ES-I3 (cell line): ENCODE results near the gene ADCY2.

Source experiments
- H3K36me3 ChIP-seq: 2 replicates; pipeline ENCODE4 v1.6.1; 2013; ENCODE audit warnings: mild to moderate bottlenecking, low read length, control low read depth, moderate library complexity; ENCODE audit not compliant: insufficient read depth
- H3K4me1 ChIP-seq: 2 replicates; pipeline ENCODE4 v1.6.1; 2013; ENCODE audit warnings: mild to moderate bottlenecking, control low read depth, low read length; ENCODE audit not compliant: insufficient read depth
- H3K9ac ChIP-seq: 2 replicates; pipeline ENCODE4 v1.6.1; 2013; ENCODE audit warnings: low read depth, mild to moderate bottlenecking, low read length, moderate library complexity
- H3K9me3 ChIP-seq: 2 replicates; pipeline ENCODE4 v1.6.1; 2013; ENCODE audit warnings: mild to moderate bottlenecking, low read length, moderate library complexity; ENCODE audit not compliant: control insufficient read depth, insufficient read depth

Gene ADCY2

DNA sequence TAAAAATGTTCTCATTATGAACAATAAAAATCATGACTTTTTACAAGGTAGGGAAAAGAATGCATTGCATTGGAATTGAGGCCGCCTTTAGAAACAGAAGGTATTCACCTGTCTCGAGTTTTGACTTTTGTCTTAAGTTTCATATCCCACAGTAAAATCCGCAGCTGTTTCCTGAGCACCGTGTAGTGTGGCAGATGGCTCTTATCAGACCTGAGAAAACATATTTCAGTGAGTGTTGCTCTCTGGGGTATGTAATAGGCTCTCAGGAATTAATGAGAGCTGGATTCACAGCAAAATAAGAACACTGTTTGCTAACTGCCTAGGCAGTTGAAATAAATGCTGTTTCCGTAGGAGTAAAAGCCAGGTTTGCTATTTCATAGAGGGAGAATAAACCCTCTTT, 233.6 kb downstream of the ADCY2 start:
- H3K36me3 ChIP-seq, result peaks cover 14% of the 10 kb centered on the region
- H3K9me3 ChIP-seq, result no peaks in the 10 kb centered on the region; the same call in 1 of the 2 replicates
- no peak overlapping the region for H3K9ac ChIP-seq
- H3K4me1 ChIP-seq, result no peaks in the 10 kb centered on the region

DNA sequence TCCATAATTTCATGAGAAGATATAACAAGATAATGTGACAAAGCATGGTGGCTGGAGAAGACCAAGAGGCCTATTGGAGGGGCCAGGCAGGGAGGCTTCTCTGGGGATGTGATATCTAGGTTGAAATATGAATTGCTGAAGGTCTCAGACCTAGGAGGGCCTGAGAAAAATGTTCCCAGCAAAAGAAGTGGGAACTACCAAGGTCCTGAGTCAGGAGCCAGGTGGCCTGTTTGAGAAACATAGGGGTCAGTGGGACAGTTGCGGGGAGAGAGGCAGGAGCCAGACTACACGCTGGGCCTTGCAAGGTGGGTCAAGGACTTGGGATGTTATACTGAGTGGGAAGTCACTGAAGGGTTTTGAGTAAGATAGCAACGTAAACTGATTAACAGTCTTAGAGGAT, 238.9 kb downstream of the ADCY2 start:
- no peak overlapping the region for H3K9ac ChIP-seq
- no peaks in the 10 kb centered on the region; the same call in 1 of the 2 replicates for H3K9me3 ChIP-seq
- no peaks in the 10 kb centered on the region for H3K4me1 ChIP-seq
- H3K36me3 ChIP-seq, result no peaks in the 10 kb centered on the region; the same call in none of the 2 replicates

DNA sequence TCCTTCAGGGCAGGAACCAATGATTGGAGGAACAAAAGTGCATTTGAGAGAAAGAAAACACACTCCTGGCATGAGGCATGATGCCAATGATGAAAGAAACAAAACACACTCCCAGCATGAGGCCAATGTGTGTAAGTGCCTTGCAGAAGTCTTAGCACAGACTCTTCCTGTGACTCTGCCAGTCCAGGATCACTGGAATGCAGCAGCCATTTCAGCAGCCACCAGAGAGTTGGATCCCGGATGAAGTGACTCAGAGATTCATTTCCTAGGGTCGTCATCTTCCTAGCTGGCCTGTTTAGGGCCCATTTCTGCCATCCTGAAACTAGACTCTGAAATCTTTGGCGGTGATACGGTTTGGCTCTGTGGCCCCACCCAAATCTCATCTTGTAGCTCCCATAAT, 242.5 kb downstream of the ADCY2 start:
- Histone ChIP-seq H3K9me3 (no peaks in the 10 kb centered on the region), H3K4me1 (no peaks in the 10 kb centered on the region), H3K36me3 (no peaks in the 10 kb centered on the region), H3K9ac (no peak overlapping the region)

DNA sequence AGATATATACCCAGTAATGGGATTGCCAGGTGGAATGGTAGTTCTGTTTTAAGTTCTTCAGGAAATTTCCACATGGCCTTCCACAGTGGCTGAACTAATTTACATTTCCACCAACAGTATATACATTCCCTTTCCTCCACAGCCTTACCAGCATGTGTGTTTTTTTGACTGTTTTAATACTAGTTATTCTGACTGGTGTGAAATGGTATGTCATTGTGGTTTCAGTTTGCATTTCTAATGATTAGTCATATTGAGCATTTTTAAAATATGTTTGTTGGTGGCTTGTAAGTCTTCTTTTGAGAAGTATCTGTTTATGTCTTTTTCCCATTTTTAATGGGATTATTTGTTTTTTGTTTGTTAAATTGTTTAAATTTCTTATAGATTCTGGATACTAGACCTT, 246.1 kb downstream of the ADCY2 start:
- peaks cover 9% of the 10 kb centered on the region; the same call in 1 of the 2 replicates for H3K4me1 ChIP-seq
- no peaks in the 10 kb centered on the region for H3K9me3 ChIP-seq
- no peak overlapping the region for H3K9ac ChIP-seq
- no peaks in the 10 kb centered on the region for H3K36me3 ChIP-seq

DNA sequence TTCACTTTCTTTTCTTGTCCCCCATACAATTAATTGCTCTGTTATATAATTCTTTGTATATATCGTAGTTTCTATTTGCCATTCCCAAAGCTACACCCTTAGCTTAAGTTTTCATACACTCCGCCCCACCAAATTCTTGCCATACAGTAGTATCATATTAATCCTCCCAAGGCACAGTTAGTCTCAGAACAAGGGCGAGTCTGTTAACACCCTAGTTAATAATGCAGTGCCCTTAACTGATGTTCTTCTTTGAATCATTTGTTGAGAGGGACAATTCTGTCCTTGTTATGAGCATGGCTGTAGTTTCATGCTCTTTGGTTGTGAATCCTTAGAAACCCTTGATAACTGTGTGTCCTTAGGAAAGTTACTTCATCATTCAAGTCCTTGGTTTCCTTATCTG, 248.8 kb downstream of the ADCY2 start:
- Histone ChIP-seq H3K9ac (no peak overlapping the region), H3K4me1 (peaks cover 9% of the 10 kb centered on the region; the same call in 1 of the 2 replicates), H3K9me3 (no peaks in the 10 kb centered on the region), H3K36me3 (no peaks in the 10 kb centered on the region)

DNA sequence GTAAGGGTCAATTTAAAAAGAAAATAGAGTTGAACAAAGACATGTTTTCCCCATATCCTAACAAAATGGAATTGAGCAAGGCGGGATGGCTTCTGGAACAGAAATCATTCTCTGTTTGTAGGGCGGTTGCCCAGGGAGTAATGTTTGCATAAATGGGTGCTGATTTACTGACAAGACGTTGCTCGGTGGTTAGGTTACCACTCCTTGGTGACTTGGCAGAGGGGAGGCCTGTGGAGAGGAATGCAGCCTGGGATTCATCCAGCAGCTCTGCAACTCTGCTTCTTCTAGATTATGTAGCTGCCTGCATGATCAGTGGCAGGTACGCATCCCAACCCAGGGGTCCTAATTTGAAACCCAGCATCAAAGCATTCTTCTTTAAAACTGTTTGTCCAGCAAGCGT, 254.8 kb downstream of the ADCY2 start:
- H3K4me1 ChIP-seq, result peaks cover 2% of the 10 kb centered on the region; the same call in 1 of the 2 replicates
- H3K9ac ChIP-seq, result no peak overlapping the region
- H3K36me3 ChIP-seq, result no peaks in the 10 kb centered on the region
- no peaks in the 10 kb centered on the region for H3K9me3 ChIP-seq

DNA sequence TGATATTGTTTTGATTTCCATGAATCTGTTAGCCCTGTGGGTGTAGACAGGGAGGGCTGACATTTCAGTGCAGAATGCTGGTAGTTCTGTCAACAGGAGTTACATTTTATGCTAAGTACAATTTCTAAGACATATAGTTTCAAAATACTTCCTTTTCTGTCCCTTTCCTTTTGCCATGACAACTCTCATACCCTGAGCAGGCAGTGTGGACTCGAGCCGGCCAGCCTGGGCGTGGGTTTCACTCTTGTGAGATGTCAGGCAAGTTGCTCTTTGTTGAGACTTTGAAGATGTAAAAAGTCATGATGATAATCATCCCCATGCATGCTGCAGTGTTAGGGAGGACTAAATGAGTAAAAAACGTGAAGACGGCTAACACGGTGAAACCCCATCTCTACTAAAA, 257.1 kb downstream of the ADCY2 start:
- H3K36me3 ChIP-seq, result no peaks in the 10 kb centered on the region

DNA sequence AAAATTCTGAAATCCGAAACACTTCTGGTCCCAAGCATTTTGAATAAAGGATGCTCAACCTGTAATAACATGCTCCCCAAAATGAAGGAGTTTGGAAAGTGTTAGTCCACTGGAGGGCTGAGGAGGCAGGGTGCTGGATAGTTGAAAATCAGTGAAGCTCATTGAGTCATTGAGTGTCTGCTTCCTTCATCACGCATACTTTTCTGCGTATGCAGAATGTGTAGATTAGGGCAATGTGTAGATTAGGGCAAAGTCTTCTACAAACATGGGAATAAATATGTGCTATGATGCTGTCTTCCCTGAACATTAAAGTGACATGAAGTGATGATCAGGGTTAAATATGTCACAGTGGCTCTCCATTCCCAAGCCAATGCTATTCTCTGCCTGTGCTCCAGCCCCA, 261.2 kb downstream of the ADCY2 start:
- H3K4me1 ChIP-seq, result peaks cover 8% of the 10 kb centered on the region; the same call in 1 of the 2 replicates
- no peaks in the 10 kb centered on the region for H3K36me3 ChIP-seq
- H3K9ac ChIP-seq, result no peak overlapping the region
- H3K9me3 ChIP-seq, result no peaks in the 10 kb centered on the region

More for the DNA sequence above, 257.1 kb downstream of the ADCY2 start:
- Histone ChIP-seq H3K9me3 (no peaks in the 10 kb centered on the region), H3K4me1 (no peaks in the 10 kb centered on the region), H3K9ac (no peak overlapping the region)

DNA sequence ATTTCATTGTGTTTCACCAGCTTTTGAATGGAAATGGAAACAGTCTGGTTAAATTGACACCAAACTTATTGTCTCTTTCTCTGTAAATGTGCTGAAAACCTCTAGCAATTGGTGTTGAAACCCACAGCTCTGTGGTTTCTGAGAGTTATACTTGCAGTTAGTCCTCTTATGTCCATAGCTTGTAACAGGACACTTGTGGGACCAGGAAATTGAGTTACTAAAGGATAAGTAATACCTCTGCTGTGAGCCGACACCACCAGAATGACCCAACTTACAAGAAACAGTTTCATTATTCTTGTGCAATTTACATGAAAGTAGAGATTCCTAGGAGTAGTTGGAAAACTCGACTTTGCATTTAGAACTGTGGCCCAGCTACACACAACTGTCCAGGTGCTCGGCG, 263.5 kb downstream of the ADCY2 start:
- Histone ChIP-seq H3K4me1 (peaks cover 19% of the 10 kb centered on the region), H3K36me3 (no peaks in the 10 kb centered on the region), H3K9ac (no peak overlapping the region), H3K9me3 (no peaks in the 10 kb centered on the region)

DNA sequence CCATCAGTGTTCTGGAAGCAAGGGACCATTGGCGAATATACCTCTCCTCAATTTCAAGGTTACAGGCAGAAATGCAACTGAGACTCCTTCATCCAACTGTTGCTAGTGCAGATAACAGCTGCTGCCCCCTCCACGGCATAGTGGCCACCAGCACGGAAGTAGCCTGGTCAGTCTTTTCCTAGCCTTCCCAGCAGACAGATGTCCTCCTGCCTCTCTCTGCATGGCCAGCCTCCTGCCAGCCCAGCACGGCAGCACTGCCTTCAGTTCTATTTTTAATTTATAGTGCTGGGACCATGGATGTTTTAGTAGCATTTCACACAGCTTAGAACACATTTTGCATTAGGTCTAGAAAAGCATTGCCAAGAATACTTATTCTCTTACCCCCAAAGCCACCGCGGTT, 266.4 kb downstream of the ADCY2 start:
- Histone ChIP-seq H3K4me1 (peaks cover 25% of the 10 kb centered on the region), H3K9ac (no peak overlapping the region), H3K9me3 (no peaks in the 10 kb centered on the region), H3K36me3 (no peaks in the 10 kb centered on the region; the same call in 1 of the 2 replicates)

DNA sequence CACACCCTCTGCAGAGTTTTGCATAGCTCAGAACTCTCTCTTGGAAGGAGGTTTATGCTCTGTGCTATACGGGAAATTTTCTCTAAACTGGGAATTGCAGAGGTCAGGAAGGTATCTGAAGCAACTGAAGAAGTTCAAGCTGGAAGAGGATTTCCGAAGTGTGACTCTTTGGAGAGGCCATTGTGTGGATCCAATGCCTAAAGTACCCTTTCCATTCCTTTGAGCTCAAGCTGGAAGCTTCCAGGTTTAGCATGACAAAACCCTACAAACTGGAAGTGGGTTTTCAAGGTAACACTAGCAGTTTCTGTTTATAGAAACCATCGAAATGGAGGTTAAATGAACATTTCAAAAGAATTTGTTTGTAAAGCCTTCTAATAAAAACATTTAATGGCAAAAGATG, 267.9 kb downstream of the ADCY2 start:
- H3K9ac ChIP-seq, result no peak overlapping the region
- H3K36me3 ChIP-seq, result no peaks in the 10 kb centered on the region; the same call in 1 of the 2 replicates
- H3K9me3 ChIP-seq, result no peaks in the 10 kb centered on the region
- H3K4me1 ChIP-seq, result peaks cover 27% of the 10 kb centered on the region

DNA sequence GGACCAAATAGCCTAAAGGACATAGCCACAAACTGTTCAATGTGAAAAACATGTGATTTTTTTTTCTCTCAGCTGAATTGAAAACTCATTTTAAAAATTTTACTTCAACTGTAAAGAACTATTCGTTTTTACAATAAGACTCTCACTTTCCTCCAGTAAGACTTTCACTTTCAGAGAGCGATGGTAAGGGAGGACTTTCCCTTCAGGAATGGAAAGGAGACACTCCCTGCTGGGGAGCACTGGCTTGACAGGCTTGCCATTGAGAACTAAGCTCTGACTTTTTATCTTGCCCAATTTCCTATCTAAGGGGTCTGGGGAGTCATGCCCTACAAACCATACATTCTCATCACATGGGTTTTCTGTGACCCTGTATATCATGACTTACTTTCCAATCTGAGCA, 268.3 kb downstream of the ADCY2 start:
- no peak overlapping the region for H3K9ac ChIP-seq
- H3K4me1 ChIP-seq, result peaks cover 26% of the 10 kb centered on the region
- no peaks in the 10 kb centered on the region for H3K9me3 ChIP-seq
- no peaks in the 10 kb centered on the region; the same call in 1 of the 2 replicates for H3K36me3 ChIP-seq

DNA sequence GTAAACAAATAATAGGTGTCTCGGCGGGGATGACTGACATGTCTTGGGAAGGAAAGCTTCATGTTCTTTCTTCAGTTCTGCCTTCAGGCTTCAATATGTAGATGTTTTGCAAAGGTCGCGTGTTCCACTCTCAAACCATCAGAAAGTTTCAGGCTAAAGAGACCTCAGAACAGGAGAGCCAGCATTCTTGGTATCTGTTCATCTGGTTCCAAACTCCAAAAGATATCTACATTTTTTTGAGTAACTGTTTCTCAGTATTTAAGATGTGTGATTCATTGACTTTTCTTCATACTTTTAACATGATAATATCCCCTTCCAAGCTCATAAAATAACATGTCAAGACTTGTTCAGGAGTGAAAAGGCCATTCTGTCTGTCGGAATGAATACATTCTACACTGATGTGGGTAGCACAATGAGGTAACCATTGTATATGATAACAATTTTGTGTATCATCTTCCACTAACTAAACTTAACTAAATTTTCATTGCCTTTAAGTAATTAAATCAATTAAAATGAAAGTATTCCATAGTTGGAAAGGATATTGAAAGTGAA, 271.4 kb downstream of the ADCY2 start:
- Histone ChIP-seq H3K9ac (no peak overlapping the region), H3K36me3 (no peaks in the 10 kb centered on the region; the same call in none of the 2 replicates), H3K9me3 (peaks cover 4% of the 10 kb centered on the region; the same call in 1 of the 2 replicates), H3K4me1 (peaks cover 19% of the 10 kb centered on the region)

DNA sequence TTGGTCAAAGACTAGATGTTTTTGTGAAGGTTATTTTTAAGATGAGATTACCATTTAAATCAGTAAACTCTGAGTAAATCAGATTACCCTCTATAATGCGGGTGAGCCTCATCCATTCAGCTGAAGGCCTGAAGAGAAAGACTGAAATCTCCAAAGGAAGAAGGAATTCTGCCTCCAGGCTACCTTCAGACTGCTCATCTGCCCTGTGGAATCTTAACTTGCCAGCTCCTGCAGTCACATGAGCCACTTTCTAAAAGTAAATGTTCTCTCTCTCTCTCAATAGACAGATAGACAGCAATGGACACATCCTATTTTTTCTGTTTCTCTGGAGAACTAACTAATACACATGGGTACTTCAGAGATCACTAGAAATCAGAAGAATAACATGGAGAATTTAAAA, 272.2 kb downstream of the ADCY2 start:
- peaks cover 18% of the 10 kb centered on the region for H3K4me1 ChIP-seq
- no peak overlapping the region for H3K9ac ChIP-seq
- no peaks in the 10 kb centered on the region; the same call in none of the 2 replicates for H3K36me3 ChIP-seq
- H3K9me3 ChIP-seq, result peaks cover 4% of the 10 kb centered on the region; the same call in 1 of the 2 replicates

DNA sequence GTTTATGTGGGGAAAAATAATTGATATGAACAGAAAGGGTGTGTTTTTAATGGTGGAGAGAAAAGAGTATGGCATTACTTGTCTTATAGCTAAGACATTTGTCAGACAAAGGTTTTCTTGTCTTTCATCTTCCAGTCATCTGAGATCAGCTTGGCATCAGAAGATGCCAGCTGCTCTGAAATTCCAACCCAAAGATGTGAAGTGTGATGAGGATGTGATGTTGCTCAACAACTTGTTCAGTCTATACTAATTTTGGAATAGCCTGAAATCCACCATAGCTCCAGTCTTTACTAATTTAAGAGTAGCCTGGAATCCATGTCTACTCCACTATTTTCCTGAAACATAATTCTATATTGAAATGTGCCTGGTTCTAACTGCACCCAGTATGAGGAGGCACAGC, 272.7 kb downstream of the ADCY2 start:
- H3K9ac ChIP-seq, result no peak overlapping the region
- peaks cover 4% of the 10 kb centered on the region; the same call in 1 of the 2 replicates for H3K9me3 ChIP-seq
- H3K36me3 ChIP-seq, result no peaks in the 10 kb centered on the region; the same call in none of the 2 replicates
- H3K4me1 ChIP-seq, result peaks cover 17% of the 10 kb centered on the region
